H1 (cell line): ENCODE results near the gene KIF27. TPM values are rescaled to one million over a fixed set of nuclear protein-coding genes. Genes with fewer than 3 reads are reported as not detected.
"Not testable (repeated sequence)": the region's sequence is repeated elsewhere in the genome, so short reads cannot be mapped to it uniquely, and the experiment has no call there.

Source experiments
- CTCF ChIA-PET: fragments of 300-600 bp; sonication (Branson Sonifier 250); formaldehyde crosslinking; loops from one replicate; lab custom pipeline; 2021; ENCODE audit not compliant: partially characterized antibody; lab: Charles Lee
- POLR2A ChIA-PET: fragments of 300-600 bp; sonication (Branson Sonifier 250); formaldehyde crosslinking; loops from one replicate; lab custom pipeline; 2021; ENCODE audit warnings: inconsistent platforms; ENCODE audit not compliant: partially characterized antibody; lab: Charles Lee
- DNase-seq, 2 experiments: peaks; one replicate each; pipeline versions ENCODE4 v3.0.0 to v3.0.0-alpha.2; 2010 to 2022; ENCODE audit warnings: low spot score in 2 of 2, low read depth in 1 of 2, mixed read lengths in 1 of 2
- FAIRE-seq: peaks from 2 replicates; lab custom pipeline; 2011; peaks lifted over from hg19 to GRCh38; lab: Jason Lieb, UNC
- H2AFZ ChIP-seq: 2 replicates; pipeline ENCODE4 v1.8.1; 2012; ENCODE audit warnings: low read length, inconsistent platforms
- H2AK5ac ChIP-seq: 2 replicates; pipeline ENCODE4 v1.6.1; 2013; ENCODE audit warnings: low read depth, low read length
- H2BK120ac ChIP-seq: replicated peaks from 2 replicates; pipeline ENCODE3; 2013; ENCODE audit warnings: low read depth, low read length, inconsistent platforms
- H2BK12ac ChIP-seq: 2 replicates; pipeline ENCODE4 v1.6.1; 2013; ENCODE audit warnings: low read depth, low read length
- H2BK15ac ChIP-seq: 2 replicates; pipeline ENCODE4 v1.6.1; 2013; ENCODE audit warnings: low read length
- H2BK20ac ChIP-seq: 2 replicates; pipeline ENCODE4 v1.6.1; 2013; ENCODE audit warnings: low read length
- H2BK5ac ChIP-seq: 2 replicates; pipeline ENCODE4 v1.6.1; 2013; ENCODE audit warnings: low read depth, low read length
- H3K14ac ChIP-seq: 2 replicates; pipeline ENCODE4 v1.6.1; 2013; ENCODE audit warnings: inconsistent platforms; ENCODE audit not compliant: insufficient read length
- H3K18ac ChIP-seq: 2 replicates; pipeline ENCODE4 v1.6.1; 2013; ENCODE audit warnings: low read length; ENCODE audit errors: extremely low read depth
- H3K23ac ChIP-seq: 2 replicates; pipeline ENCODE4 v1.6.1; 2013; ENCODE audit warnings: inconsistent platforms; ENCODE audit not compliant: insufficient read length
- H3K23me2 ChIP-seq: 2 replicates; pipeline ENCODE4 v1.6.1; 2013; ENCODE audit warnings: low read depth, low read length
- H3K27ac ChIP-seq: 2 replicates; pipeline ENCODE4 v1.6.1; 2011; ENCODE audit warnings: low read depth, low read length, inconsistent platforms
- H3K27me3 ChIP-seq, 4 experiments: replicated peaks in 1 of 4; 1 replicate in 1 of 4; 2 replicates in 3 of 4; pipeline versions ENCODE4 v1.6.1 to v1.8.1; 2011 to 2013; ENCODE audit warnings: low read length in 3 of 4, mild to moderate bottlenecking in 3 of 4, inconsistent platforms in 2 of 4, mixed read lengths in 2 of 4, moderate library complexity in 1 of 4; ENCODE audit not compliant: control insufficient read depth in 3 of 4, insufficient read depth in 3 of 4; ENCODE audit errors: extremely low read depth in 1 of 4
- H3K36me3 ChIP-seq, 4 experiments: 2 replicates each; pipeline versions ENCODE4 v1.6.1 to v1.8.1; 2011 to 2013; ENCODE audit warnings: mild to moderate bottlenecking in 4 of 4, low read length in 3 of 4, moderate library complexity in 2 of 4, control low read depth in 1 of 4, inconsistent platforms in 1 of 4; ENCODE audit not compliant: insufficient read depth in 4 of 4, control insufficient read depth in 2 of 4
- H3K4ac ChIP-seq: replicated peaks from 2 replicates; pipeline ENCODE3; 2013; ENCODE audit warnings: low read length, low read depth, mixed read lengths, inconsistent platforms; ENCODE audit not compliant: insufficient read length
- H3K4me1 ChIP-seq, 4 experiments: replicated peaks in 1 of 4; 1 replicate in 1 of 4; 2 replicates in 3 of 4; pipeline versions ENCODE4 v1.6.1 to v1.8.1; 2011 to 2013; ENCODE audit warnings: low read length in 3 of 4, inconsistent platforms in 2 of 4, mixed read lengths in 1 of 4; ENCODE audit not compliant: insufficient read depth in 4 of 4, control insufficient read depth in 3 of 4
- H3K4me2 ChIP-seq, 2 experiments: 2 replicates each; pipeline versions ENCODE4 v1.6.1 to v1.8.1; 2011 to 2013; ENCODE audit warnings: low read depth in 2 of 2, low read length in 2 of 2, control low read depth in 1 of 2, inconsistent platforms in 1 of 2, mild to moderate bottlenecking in 1 of 2; ENCODE audit not compliant: insufficient read depth in 1 of 2
- H3K4me3 ChIP-seq, 4 experiments: fragments of 200-600, 300-600 bp in 1 of 4; sonication (generic), shearing (Covaris generic), sonication (Bioruptor Twin) in 1 of 4; 2 replicates each; pipeline versions ENCODE4 v1.5.1 to v1.8.1; 2011 to 2016; ENCODE audit warnings: low read length in 4 of 4, low read depth in 3 of 4, control low read depth in 2 of 4, inconsistent platforms in 2 of 4, mild to moderate bottlenecking in 2 of 4, mixed read lengths in 1 of 4, moderate library complexity in 1 of 4; ENCODE audit not compliant: insufficient read depth in 2 of 4; ENCODE audit errors: extremely low read depth in 1 of 4
- H3K56ac ChIP-seq: replicated peaks from 2 replicates; pipeline ENCODE3; 2013; ENCODE audit warnings: low read depth, mild to moderate bottlenecking, mixed read lengths, low read length, inconsistent platforms; ENCODE audit not compliant: insufficient read length
- H3K79me1 ChIP-seq: 2 replicates; pipeline ENCODE4 v1.6.1; 2013; ENCODE audit warnings: low read depth, low read length, control low read depth
- H3K79me2 ChIP-seq, 2 experiments: 2 replicates each; pipeline versions ENCODE4 v1.6.1 to v1.8.1; 2012 to 2013; ENCODE audit warnings: low read length in 2 of 2, mild to moderate bottlenecking in 2 of 2, inconsistent platforms in 1 of 2; ENCODE audit not compliant: insufficient read depth in 2 of 2, control insufficient read depth in 1 of 2
- H3K9ac ChIP-seq, 4 experiments: replicated peaks in 1 of 4; 1 replicate in 1 of 4; 2 replicates in 3 of 4; pipeline versions ENCODE4 v1.6.1 to v1.8.1; 2011 to 2013; ENCODE audit warnings: low read depth in 3 of 4, low read length in 3 of 4, control low read depth in 2 of 4, mild to moderate bottlenecking in 2 of 4, moderate library complexity in 2 of 4, inconsistent platforms in 1 of 4; ENCODE audit errors: extremely low read depth in 1 of 4
- H3K9me3 ChIP-seq, 2 experiments: 2 replicates each; pipeline versions ENCODE4 v1.6.1 to v1.8.1; 2012 to 2013; ENCODE audit warnings: mild to moderate bottlenecking in 2 of 2, moderate library complexity in 2 of 2, control low read depth in 1 of 2, inconsistent platforms in 1 of 2, low read depth in 1 of 2, low read length in 1 of 2, mixed read lengths in 1 of 2; ENCODE audit not compliant: insufficient read depth in 2 of 2
- H4K20me1 ChIP-seq, 2 experiments: replicated peaks in 1 of 2; 2 replicates each; pipeline versions ENCODE3 to v1.8.1; 2011 to 2013; ENCODE audit warnings: inconsistent platforms in 2 of 2, low read length in 2 of 2, mild to moderate bottlenecking in 1 of 2; ENCODE audit not compliant: insufficient read depth in 2 of 2, control insufficient read depth in 1 of 2
- H4K5ac ChIP-seq: 2 replicates; pipeline ENCODE4 v1.6.1; 2013; ENCODE audit warnings: low read length, low read depth, mixed read lengths, inconsistent platforms; ENCODE audit not compliant: insufficient read length
- H4K8ac ChIP-seq: 2 replicates; pipeline ENCODE4 v1.8.0; 2013; ENCODE audit warnings: mild to moderate bottlenecking, moderate library complexity, low read length, inconsistent platforms; ENCODE audit not compliant: insufficient read depth; ENCODE audit errors: extremely low read depth
- H4K91ac ChIP-seq: replicated peaks from 2 replicates; pipeline ENCODE3; 2013; ENCODE audit warnings: low read length, mixed read lengths, inconsistent platforms; ENCODE audit not compliant: insufficient read length
- WGBS, 2 experiments: shearing (Covaris generic) in 1 of 2; methylation state at CpG; one replicate each; pipeline versions ENCODE4 v1.1.6 to v1.1.7; 2013 to 2015; ENCODE audit warnings: low lambda C conversion rate in 2 of 2, mixed read lengths in 2 of 2, inconsistent platforms in 1 of 2, low coverage in 1 of 2, missing lambda C conversion rate in 1 of 2; ENCODE audit not compliant: insufficient replicate concordance in 2 of 2, insufficient coverage in 1 of 2, insufficient read length in 1 of 2; ENCODE audit errors: extremely low coverage in 1 of 2, missing lambda C conversion rate in 1 of 2; 5-methylcytosine and 5-hydroxymethylcytosine counted together
- polyA plus RNA-seq, 7 experiments: library from polyadenylated mRNA; depleted of rRNA in 3 of 7; stranded (reverse) in 5 of 7; unstranded in 2 of 7; fragments of >200 nt in 5 of 7; fragments of 200-250 nt in 2 of 7; gene quantifications; 1 replicate in 5 of 7; 2 replicates in 1 of 7; 4 replicates in 1 of 7; pipeline versions ENCODE4 v1.2.1 to v1.2.3, GENCODE V29; 2011 to 2013; ENCODE audit warnings: missing spikeins in 2 of 7, mixed read lengths in 2 of 7
- total RNA-seq: library from RNA; stranded (reverse); fragmentation: NEBNext Ultra II Directional; extraction: Animal tissue kit (Norgen Biotek cat#: 25700); gene quantifications from 2 replicates; pipeline ENCODE4 v1.2.1, GENCODE V29; 2021

The KIF27 gene
- total and polyA plus RNA-seq, 2 of the 8 experiments (the other 6 are each of a cell fraction or from before 2014, with no cell fraction given) = 0.47 to 7.0 TPM

DNA sequence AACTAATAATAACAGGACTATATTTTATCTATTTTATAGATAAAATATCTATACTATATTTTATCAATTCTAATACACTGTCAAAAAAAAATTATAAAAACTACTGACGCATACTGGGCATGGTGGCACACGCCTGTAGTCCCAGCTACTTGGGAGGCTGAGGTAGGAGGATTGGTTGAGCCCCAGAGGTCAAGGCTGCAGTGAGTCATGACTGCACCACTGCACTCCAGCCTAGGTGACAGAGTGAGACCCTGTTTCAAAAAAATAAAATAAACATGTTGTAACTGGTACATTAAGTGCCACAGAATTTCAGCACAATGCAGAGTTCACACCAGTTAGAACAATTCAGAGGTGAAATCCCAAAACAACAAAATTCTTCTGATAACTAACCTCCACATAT lies 34.7 kb downstream of the KIF27 start:
- H2BK20ac ChIP-seq, H4K8ac ChIP-seq, H4K5ac ChIP-seq, H3K36me3 ChIP-seq, H2BK5ac ChIP-seq, H3K4me3 ChIP-seq, CTCF ChIA-PET, H3K79me2 ChIP-seq, H3K14ac ChIP-seq, FAIRE-seq, H3K27ac ChIP-seq, H4K91ac ChIP-seq, POLR2A ChIA-PET, H3K18ac ChIP-seq, H2AK5ac ChIP-seq, H2BK15ac ChIP-seq, H3K23ac ChIP-seq, H3K23me2 ChIP-seq, H4K20me1 ChIP-seq, DNase-seq, H3K56ac ChIP-seq, H3K4ac ChIP-seq, H3K9me3 ChIP-seq, H3K4me2 ChIP-seq, H3K9ac ChIP-seq, H2BK12ac ChIP-seq, H3K4me1 ChIP-seq, H3K27me3 ChIP-seq, H2AFZ ChIP-seq, H3K79me1 ChIP-seq, H2BK120ac ChIP-seq: not testable (repeated sequence)
- 85% methylated on average over 2 of the region's 2 CpGs; no CpG with 5 or more reads in 1 of the 2 experiments for WGBS, 2 experiments

GRCh38 chr9:83885559-83886240 lies 35.5 kb downstream of the KIF27 start:
- H3K4ac ChIP-seq, H2BK20ac ChIP-seq, H3K56ac ChIP-seq, CTCF ChIA-PET, H3K79me1 ChIP-seq, H2BK15ac ChIP-seq, H2AK5ac ChIP-seq, H3K9me3 ChIP-seq, H3K4me3 ChIP-seq, H3K4me1 ChIP-seq, H4K5ac ChIP-seq, H3K4me2 ChIP-seq, H3K27me3 ChIP-seq, H3K18ac ChIP-seq, H2BK120ac ChIP-seq, H2BK12ac ChIP-seq, H2AFZ ChIP-seq, H4K91ac ChIP-seq, H2BK5ac ChIP-seq, H3K9ac ChIP-seq, H4K8ac ChIP-seq, H3K27ac ChIP-seq, H3K36me3 ChIP-seq, DNase-seq, H4K20me1 ChIP-seq, FAIRE-seq, H3K14ac ChIP-seq, H3K23me2 ChIP-seq, POLR2A ChIA-PET, H3K79me2 ChIP-seq, H3K23ac ChIP-seq: not testable (repeated sequence)
- 91% methylated on average over 3 of the region's 3 CpGs; no CpG with 5 or more reads in 1 of the 2 experiments for WGBS, 2 experiments
